Activated T-cell treated with anti-CD3 and anti-CD28 coated beads, Interleukin-2, amount 50 U/mL, for 48 hours (primary cell): ENCODE data around the gene C1orf159.
A peak's percentile ranks its signal among the peaks of the same experiment; 100 is the strongest.

ENCODE experiments used
- DNase-seq, 2 experiments: peaks; one replicate each; pipeline ENCODE4 v3.0.0-alpha.2; 2020

C1orf159 gene

DNA sequence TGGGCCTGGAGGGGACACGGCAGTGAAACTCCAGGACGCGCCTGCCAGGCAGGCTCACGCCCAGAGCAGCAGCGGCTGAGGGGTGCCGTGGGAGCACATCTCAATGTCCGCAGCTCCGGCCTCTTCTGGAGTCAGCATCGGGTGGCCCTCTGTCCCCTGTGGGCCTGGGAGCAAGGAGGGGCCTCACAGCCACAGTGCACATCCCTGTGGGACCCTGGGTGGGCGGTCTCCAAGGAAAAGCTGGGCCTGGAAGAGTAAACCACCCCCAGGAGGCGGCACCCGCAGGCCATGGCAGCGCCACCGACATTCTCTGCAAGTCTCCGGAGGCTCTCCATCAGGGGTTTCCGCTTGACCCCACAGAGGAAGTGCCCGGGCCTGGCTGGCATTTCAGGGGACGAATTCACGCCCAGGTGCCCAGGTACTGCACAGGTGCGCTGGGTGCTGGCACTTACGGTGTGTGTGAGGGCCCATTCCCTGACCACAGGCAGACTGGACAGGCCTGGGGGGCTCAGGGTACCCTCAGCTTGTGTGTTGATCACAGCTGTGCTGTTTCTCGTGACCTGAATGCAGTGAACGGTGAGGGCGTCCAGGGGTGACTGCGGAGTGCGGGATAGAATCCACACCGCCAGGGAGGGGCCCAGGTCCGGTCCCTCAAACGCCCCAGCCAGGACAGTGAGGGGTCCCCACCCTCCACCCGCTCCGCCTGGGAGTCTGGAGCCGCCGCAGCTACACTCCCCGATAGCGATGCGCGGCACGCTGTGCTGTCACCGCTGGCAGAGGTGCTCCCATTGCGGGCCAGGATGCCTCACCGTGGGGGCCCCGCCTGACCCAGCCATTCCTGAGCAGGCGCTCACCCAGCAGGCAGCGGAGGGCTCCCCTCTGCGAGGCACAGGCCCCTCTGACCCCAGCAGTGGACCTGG lies 25.2 kb downstream of the C1orf159 start:
- no peak for DNase-seq

GRCh38 chr1:1089731-1090423 lies 26.0 kb downstream of the C1orf159 start:
- no peak for DNase-seq

GRCh38 chr1:1088801-1089680 lies 26.8 kb downstream of the C1orf159 start:
- no peak for DNase-seq

GRCh38 chr1:1088029-1088800 lies 27.7 kb downstream of the C1orf159 start:
- DNase-seq, result no peak

DNA sequence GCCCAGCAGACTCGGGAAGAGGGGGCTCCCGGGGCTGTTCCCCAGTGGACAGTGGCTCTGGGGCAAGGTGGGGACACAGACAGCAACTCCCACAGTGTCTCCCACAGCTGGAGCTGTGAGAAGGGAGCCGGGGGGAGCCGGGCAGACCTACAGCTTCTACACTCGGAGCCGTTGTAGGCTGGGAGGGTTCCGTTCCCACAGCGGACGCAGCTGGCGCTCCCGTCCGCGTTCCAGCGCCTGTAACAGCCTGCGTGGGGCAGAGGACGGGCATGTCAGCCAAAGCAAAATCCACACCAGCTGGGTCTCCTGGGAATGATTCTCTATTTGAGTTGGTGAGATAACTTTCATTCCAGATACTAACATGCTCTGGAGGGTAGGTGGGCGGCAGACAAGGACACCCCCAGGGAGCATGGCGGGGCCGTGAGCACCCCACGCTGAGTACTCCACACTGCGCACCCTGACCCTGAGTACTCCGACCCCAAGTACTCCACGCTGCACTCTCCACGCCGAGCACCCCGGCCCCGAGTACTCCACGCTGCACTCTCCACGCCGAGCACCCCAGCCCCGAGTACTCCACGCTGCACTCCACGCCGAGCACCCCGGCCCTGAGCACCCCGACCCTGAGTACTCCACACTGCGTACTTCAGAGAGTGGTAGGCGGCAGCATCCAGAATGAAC lies 28.4 kb downstream of the C1orf159 start:
- DNase-seq, result no peak

DNA sequence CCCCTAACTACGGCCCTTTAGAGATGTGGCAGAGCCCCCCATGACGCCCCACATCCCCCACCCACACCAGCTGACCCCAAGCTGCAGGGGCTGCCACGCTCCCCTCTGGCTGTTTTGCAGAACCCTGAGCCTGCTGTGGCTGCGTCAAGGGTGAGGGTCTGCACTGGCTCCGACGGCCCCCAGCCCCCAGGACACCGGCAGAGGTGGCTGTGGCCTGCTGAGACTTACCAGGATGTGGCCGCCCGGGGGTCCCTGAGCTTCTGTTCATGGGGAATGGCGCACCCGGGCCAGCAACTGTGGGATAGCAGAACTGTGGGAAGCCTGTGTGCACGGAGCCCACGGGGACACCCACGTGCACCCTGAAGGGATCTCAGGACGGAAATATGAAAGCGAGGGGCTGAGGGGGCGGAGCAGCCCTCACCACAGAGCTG lies 29.0 kb downstream of the C1orf159 start:
- no peak for DNase-seq

- no peak for DNase-seq
These were observed 29.7 kb downstream of the C1orf159 start for GRCh38 chr1:1085911-1086841.

DNA sequence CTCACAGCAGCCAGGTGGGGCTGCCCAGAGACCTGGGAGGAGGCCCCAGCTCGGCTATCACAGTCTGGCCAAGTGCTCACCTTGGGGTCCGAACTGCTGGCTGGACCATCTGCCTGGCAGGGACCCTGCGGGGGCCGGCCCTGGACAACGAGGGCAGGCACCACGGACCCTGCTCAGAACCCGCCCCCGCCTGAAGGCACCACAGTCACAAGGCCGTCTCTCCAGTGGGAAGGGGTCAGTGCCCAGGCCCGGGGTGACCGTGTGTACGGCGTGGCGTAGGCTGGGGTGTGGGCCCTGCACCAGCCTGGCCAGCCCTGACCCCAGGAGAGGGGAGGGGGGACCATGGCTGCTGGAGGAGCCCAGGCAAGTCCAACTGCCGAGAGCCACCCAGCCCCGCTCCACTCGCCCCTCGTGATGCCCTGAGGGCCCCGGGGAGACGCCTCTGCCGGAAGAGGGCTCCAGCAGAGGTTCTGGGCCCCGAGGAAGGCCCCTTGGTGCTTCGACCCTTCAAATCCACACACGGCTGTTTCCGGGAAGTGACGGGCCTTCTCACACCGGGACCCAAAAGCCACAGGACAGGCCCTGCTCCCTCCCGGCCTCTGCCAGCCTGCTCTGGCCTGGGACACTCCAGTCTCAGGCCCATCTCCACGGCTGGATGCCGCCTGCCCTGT lies 30.6 kb downstream of the C1orf159 start:
- DNase-seq, result no peak

GRCh38 chr1:1084372-1085170 lies 31.3 kb downstream of the C1orf159 start:
- DNase-seq, result no peak

DNA sequence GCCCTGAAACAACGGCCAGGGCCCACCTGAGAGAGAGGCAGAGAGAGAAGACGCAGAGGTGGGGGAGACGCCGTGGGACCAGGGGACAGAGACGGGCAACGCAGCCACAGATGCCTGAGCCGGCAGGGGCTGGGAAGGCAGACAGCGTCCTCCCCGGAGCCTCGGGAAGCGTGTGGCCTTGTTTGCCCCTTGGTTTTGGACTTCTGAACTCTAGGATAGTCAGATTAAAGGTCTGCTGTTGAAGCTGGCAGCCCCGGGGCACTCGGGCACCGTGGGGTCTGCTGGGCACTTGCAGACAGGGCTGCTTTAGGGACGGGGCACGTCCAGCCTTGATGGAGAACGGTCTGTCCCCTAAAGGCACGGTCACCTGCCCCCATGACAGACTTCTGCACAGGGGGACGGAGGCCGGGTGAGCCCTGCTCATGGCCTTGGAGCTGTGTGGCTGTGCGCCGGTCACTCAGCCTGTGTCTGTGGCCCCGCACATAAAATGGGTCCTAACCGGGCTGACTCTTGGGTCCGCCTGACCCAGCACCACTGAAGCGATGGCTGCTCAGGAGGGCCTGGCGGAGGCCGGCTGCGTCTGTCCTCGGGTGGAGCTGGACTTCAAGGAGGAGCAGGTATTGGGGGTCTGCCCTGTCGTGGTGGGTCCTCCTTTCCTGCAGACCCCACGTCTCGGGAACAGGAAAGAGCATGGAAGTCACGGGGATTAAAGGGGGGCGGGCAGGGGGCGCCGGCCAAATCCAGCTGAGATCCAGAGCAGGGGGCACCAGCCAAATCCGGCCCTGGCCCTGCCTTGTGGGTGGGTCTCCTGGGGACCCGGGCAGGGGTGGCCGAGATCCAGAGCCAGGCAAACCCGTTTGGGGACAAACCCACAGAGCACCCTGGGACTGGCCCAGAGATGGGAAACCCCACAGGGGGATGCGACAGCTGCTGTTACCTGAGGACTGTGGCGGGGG lies 32.2 kb downstream of the C1orf159 start:
- no peak for DNase-seq

GRCh38 chr1:1082776-1083415 lies 33.0 kb downstream of the C1orf159 start:
- DNase-seq, result no peak

- DNase-seq, result peak in 1 of 2 experiments; percentile 23
These were observed 33.6 kb downstream of the C1orf159 start for GRCh38 chr1:1082239-1082775.

GRCh38 chr1:1081311-1082238 lies 34.3 kb downstream of the C1orf159 start:
- peak in 1 of 2 experiments; percentile 20 for DNase-seq

DNA sequence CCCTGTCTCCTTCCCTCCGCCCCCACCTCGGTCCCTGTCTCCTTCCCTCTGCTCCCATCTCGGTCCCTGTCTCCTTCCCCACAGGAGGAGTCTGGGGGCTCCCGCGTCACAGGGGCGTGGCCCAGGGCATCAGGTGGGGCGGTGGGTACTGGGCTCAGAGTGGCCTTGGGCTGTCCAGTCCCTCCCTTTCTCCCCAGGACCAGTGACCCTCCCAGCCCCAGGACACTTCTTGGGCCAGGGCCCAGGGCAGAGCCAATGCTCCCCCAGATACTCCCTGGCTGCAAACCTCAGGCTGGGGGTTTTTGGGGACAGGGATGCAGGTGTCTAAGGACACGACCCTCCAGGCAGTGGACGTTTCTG lies 35.0 kb downstream of the C1orf159 start:
- peak in 1 of 2 experiments; percentile 22 for DNase-seq

GRCh38 chr1:1080122-1080757 lies 35.6 kb downstream of the C1orf159 start:
- DNase-seq, result peak; percentile 60 to 65
